ENCODE data around the gene HNRNPAB.

GRCh38 chr5:178246624-178247279, 42.4 kb downstream of the HNRNPAB start:
- TF ChIP-seq CTCF (IDR thresholded peaks at IDR 0.05) = no peak
- TF ChIP-seq POLR2A (IDR thresholded peaks at IDR 0.05) = no peak

All from right lobe of liver (tissue), 4 donors.